GM23338 (cell line): ENCODE results near the gene RASL11A. TPM values are rescaled to one million over a fixed set of nuclear protein-coding genes. Genes with fewer than 3 reads are reported as not detected.

Experiments
- ATAC-seq: fragments of 200-7000 bp; cut with Tn5 transposase; 3 replicates; pipeline ENCODE4 v1.9.1; 2020
- DNase-seq: peaks from one replicate; pipeline ENCODE4 v3.0.0-alpha.2; 2015; ENCODE audit warnings: low spot score
- H2AFZ ChIP-seq: fragments of 200-600 bp; sonication (generic); 2 replicates; pipeline ENCODE4 v1.8.0; 2016; ENCODE audit warnings: antibody characterized with exemption, mild to moderate bottlenecking, moderate library complexity
- H3F3A ChIP-seq: fragments of 200-600 bp; sonication (generic); replicated peaks from 2 replicates; pipeline ENCODE4 v1.8.0; 2017; ENCODE audit warnings: antibody characterized with exemption, mixed run types, low read depth
- H3K27ac ChIP-seq: fragments of 200-600 bp; sonication (generic); 2 replicates; pipeline ENCODE4 v1.6.1; 2016; ENCODE audit warnings: low read depth
- H3K27me3 ChIP-seq: fragments of 200-600 bp; sonication (generic); 2 replicates; pipeline ENCODE4 v1.8.0; 2016; ENCODE audit warnings: mild to moderate bottlenecking, mixed run types, moderate library complexity; ENCODE audit not compliant: insufficient read depth
- H3K36me3 ChIP-seq: fragments of 200-600 bp; sonication (generic); 2 replicates; pipeline ENCODE4 v1.8.0; 2016; ENCODE audit warnings: mild to moderate bottlenecking; ENCODE audit not compliant: insufficient read depth
- H3K4me1 ChIP-seq: fragments of 200-600 bp; sonication (generic); 2 replicates; pipeline ENCODE4 v1.8.0; 2016; ENCODE audit warnings: mild to moderate bottlenecking, moderate library complexity; ENCODE audit not compliant: insufficient read depth
- H3K4me2 ChIP-seq: fragments of 200-600 bp; sonication (generic); 2 replicates; pipeline ENCODE4 v1.7.1; 2017; ENCODE audit warnings: mixed run types
- H3K4me3 ChIP-seq: fragments of 200-600 bp; sonication (generic); 2 replicates; pipeline ENCODE4 v1.6.1; 2016; ENCODE audit warnings: mixed run types
- H3K79me2 ChIP-seq: fragments of 200-600 bp; sonication (generic); replicated peaks from 2 replicates; pipeline ENCODE4 v1.8.0; 2017; ENCODE audit warnings: mild to moderate bottlenecking; ENCODE audit not compliant: insufficient read depth
- H3K9me2 ChIP-seq: fragments of 200-600 bp; sonication (generic); 2 replicates; pipeline ENCODE4 v1.8.0; 2017; ENCODE audit not compliant: insufficient read depth
- H4K20me1 ChIP-seq: fragments of 200-600 bp; sonication (generic); replicated peaks from 2 replicates; pipeline ENCODE4 v1.8.0; 2017; ENCODE audit warnings: mild to moderate bottlenecking; ENCODE audit not compliant: insufficient read depth
- H3K27ac Mint-ChIP-seq: 2 replicates; pipeline ENCODE4 v1.8.0; 2020; ENCODE audit warnings: inconsistent platforms, mild to moderate bottlenecking, moderate library complexity, mixed read lengths
- H3K27me3 Mint-ChIP-seq: 3 replicates; pipeline ENCODE4 v1.8.0; 2022; ENCODE audit warnings: low read depth, mild to moderate bottlenecking, moderate library complexity, mixed read lengths, inconsistent platforms; ENCODE audit not compliant: insufficient read depth, poor library complexity
- H3K36me3 Mint-ChIP-seq: 3 replicates; pipeline ENCODE4 v1.8.0; 2021; ENCODE audit warnings: low read depth, mild to moderate bottlenecking, inconsistent platforms, moderate library complexity, mixed read lengths
- H3K4me1 Mint-ChIP-seq: 3 replicates; pipeline ENCODE4 v1.8.0; 2020; ENCODE audit warnings: mild to moderate bottlenecking, inconsistent platforms, mixed read lengths
- H3K4me3 Mint-ChIP-seq: 3 replicates; pipeline ENCODE4 v1.8.0; 2021; ENCODE audit warnings: moderate library complexity, mild to moderate bottlenecking, inconsistent platforms, mixed read lengths
- H3K9me3 Mint-ChIP-seq: 3 replicates; pipeline ENCODE4 v1.8.0; 2020; ENCODE audit warnings: moderate library complexity, mild to moderate bottlenecking, inconsistent platforms, mixed read lengths
- CREB1 ChIP-seq: fragments of 250-450 bp; sonication (Bioruptor Pico); IDR thresholded peaks from 2 replicates; pipeline ENCODE4 v1.5.0; 2020; ENCODE audit warnings: low read depth, mild to moderate bottlenecking, moderate library complexity
- EZH2phosphoT487 ChIP-seq: fragments of 200-600 bp; sonication (generic); IDR thresholded peaks from one replicate; pipeline ENCODE4 v1.8.1; 2018; ENCODE audit warnings: antibody characterized with exemption; ENCODE audit not compliant: unreplicated experiment
- JUNB ChIP-seq: IDR thresholded peaks from one replicate; pipeline ENCODE4 v1.6.1; 2016; ENCODE audit warnings: antibody characterized with exemption; ENCODE audit not compliant: unreplicated experiment
- STAT1 ChIP-seq: IDR thresholded peaks from one replicate; pipeline ENCODE4 v1.6.1; 2016; ENCODE audit warnings: antibody characterized with exemption; ENCODE audit not compliant: unreplicated experiment
- ZNF114 ChIP-seq: fragments of 250-450 bp; sonication (Bioruptor Pico); IDR thresholded peaks from 2 replicates; pipeline ENCODE4 v1.5.0; 2020; ENCODE audit warnings: mild to moderate bottlenecking, moderate library complexity
- ZNF331 ChIP-seq: fragments of 250-450 bp; sonication (Bioruptor Pico); IDR thresholded peaks from 2 replicates; pipeline ENCODE4 v1.5.0; 2020; ENCODE audit warnings: low read depth, mild to moderate bottlenecking, moderate library complexity
- polyA plus RNA-seq: library from polyadenylated mRNA; unstranded; fragments of >200 nt; fragmentation: Nextera tagmentation; extraction: Ambion mirVana; gene quantifications from 2 replicates; pipeline ENCODE4 v1.2.1, GENCODE V29; 2016
- total RNA-seq: library from RNA; depleted of rRNA; stranded (reverse); fragments of >200 nt; shearing (Covaris generic); gene quantifications from 2 replicates; pipeline ENCODE4 v1.2.3, GENCODE V29; 2014
- TF ChIP-seq, protein P1 (sequence below): fragments of 250-450 bp; sonication (Bioruptor Pico); IDR thresholded peaks from 2 replicates; pipeline ENCODE4 v1.5.0; 2020; ENCODE audit warnings: mild to moderate bottlenecking, moderate library complexity
- TF ChIP-seq, protein P2 (sequence below): IDR thresholded peaks from one replicate; pipeline ENCODE4 v1.6.1; 2018; ENCODE audit warnings: antibody characterized with exemption; ENCODE audit not compliant: unreplicated experiment
- TF ChIP-seq, protein P3 (sequence below): IDR thresholded peaks from 2 replicates; pipeline ENCODE4 v1.6.1; 2016; ENCODE audit warnings: antibody characterized with exemption
- TF ChIP-seq, protein P4 (sequence below), 2 experiments: fragments of 200-600 bp in 1 of 2; sonication (generic) in 1 of 2; conservative IDR thresholded peaks; 2 replicates each; pipeline versions ENCODE4 v1.5.1 to v1.6.1; 2016 to 2017; ENCODE audit warnings: antibody characterized with exemption in 2 of 2, low read depth in 2 of 2, mild to moderate bottlenecking in 2 of 2, moderate library complexity in 1 of 2

RASL11A gene
- total and polyA plus RNA-seq, 2 experiments from 2014 or later = 1.9 to 3.3 TPM

DNA sequence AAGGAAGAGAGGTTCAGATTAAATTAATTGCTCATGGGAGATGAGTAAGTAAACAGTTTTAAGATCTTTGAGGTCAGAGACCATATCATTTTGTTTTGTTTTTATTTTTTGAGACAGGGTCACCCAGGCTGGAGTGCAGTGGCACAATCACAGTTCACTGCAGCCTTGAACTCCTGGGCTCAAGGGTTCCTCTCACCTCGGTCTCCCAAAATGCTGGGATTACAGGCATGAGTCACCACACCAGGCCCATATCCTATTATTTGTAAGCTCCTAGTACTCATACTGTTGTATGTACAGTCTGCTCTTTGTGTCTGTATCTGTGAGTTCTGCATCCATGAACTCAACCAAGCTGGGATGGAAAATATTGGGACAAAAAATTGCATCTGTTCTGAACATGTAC lies 6.0 kb upstream of the RASL11A start (continued):
- TF ChIP-seq, protein P1, sequence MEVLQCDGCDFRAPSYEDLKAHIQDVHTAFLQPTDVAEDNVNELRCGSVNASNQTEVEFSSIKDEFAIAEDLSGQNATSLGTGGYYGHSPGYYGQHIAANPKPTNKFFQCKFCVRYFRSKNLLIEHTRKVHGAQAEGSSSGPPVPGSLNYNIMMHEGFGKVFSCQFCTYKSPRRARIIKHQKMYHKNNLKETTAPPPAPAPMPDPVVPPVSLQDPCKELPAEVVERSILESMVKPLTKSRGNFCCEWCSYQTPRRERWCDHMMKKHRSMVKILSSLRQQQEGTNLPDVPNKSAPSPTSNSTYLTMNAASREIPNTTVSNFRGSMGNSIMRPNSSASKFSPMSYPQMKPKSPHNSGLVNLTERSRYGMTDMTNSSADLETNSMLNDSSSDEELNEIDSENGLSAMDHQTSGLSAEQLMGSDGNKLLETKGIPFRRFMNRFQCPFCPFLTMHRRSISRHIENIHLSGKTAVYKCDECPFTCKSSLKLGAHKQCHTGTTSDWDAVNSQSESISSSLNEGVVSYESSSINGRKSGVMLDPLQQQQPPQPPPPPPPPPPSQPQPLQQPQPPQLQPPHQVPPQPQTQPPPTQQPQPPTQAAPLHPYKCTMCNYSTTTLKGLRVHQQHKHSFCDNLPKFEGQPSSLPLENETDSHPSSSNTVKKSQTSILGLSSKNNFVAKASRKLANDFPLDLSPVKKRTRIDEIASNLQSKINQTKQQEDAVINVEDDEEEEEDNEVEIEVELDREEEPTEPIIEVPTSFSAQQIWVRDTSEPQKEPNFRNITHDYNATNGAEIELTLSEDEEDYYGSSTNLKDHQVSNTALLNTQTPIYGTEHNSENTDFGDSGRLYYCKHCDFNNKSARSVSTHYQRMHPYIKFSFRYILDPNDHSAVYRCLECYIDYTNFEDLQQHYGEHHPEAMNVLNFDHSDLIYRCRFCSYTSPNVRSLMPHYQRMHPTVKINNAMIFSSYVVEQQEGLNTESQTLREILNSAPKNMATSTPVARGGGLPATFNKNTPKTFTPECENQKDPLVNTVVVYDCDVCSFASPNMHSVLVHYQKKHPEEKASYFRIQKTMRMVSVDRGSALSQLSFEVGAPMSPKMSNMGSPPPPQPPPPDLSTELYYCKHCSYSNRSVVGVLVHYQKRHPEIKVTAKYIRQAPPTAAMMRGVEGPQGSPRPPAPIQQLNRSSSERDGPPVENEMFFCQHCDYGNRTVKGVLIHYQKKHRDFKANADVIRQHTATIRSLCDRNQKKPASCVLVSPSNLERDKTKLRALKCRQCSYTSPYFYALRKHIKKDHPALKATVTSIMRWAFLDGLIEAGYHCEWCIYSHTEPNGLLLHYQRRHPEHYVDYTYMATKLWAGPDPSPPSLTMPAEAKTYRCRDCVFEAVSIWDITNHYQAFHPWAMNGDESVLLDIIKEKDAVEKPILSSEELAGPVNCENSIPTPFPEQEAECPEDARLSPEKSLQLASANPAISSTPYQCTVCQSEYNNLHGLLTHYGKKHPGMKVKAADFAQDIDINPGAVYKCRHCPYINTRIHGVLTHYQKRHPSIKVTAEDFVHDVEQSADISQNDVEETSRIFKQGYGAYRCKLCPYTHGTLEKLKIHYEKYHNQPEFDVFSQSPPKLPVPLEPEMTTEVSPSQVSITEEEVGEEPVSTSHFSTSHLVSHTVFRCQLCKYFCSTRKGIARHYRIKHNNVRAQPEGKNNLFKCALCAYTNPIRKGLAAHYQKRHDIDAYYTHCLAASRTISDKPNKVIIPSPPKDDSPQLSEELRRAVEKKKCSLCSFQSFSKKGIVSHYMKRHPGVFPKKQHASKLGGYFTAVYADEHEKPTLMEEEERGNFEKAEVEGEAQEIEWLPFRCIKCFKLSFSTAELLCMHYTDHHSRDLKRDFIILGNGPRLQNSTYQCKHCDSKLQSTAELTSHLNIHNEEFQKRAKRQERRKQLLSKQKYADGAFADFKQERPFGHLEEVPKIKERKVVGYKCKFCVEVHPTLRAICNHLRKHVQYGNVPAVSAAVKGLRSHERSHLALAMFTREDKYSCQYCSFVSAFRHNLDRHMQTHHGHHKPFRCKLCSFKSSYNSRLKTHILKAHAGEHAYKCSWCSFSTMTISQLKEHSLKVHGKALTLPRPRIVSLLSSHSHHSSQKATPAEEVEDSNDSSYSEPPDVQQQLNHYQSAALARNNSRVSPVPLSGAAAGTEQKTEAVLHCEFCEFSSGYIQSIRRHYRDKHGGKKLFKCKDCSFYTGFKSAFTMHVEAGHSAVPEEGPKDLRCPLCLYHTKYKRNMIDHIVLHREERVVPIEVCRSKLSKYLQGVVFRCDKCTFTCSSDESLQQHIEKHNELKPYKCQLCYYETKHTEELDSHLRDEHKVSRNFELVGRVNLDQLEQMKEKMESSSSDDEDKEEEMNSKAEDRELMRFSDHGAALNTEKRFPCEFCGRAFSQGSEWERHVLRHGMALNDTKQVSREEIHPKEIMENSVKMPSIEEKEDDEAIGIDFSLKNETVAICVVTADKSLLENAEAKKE (CRISPR knock-in tag) = no peak
- TF ChIP-seq STAT1 = no peak

DNA sequence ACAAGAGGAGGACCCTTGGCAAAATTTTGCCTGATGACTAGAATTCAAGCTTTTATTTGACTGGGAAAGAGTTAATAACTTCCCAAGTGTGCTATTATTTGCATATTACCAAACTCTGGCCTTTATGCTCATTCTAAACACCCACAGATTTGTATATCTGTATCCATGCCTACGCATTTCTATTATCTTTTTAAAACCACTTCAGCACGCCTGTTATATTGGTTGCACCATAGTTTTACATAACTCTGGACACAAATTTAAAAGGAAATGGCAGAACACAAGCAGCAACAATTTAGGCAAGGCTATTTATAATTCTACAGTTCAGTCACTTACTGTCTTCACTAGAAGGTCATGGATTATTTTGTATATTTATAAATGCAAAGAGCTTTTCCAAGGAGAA lies 3.7 kb upstream of the RASL11A start:
- no peak overlapping the region for H3K4me3 Mint-ChIP-seq
- Histone ChIP-seq H3K27ac (no peak overlapping the region), H2AFZ (no peak overlapping the region), H3K4me3 (no peak overlapping the region), H3F3A (peaks cover 13% of the 10 kb centered on the region; the same call in 1 of the 2 replicates), H3K4me1 (no peaks in the 10 kb centered on the region; the same call in none of the 2 replicates), H3K4me2 (no peak overlapping the region), H3K36me3 (no peaks in the 10 kb centered on the region), H3K79me2 (no peaks in the 10 kb centered on the region), H3K9me2 (no peaks in the 10 kb centered on the region), H4K20me1 (no peaks in the 10 kb centered on the region), H3K27me3 (peaks cover 20% of the 10 kb centered on the region)
- peaks cover 16% of the 10 kb centered on the region for H3K4me1 Mint-ChIP-seq
- DNase-seq (no peak), ATAC-seq (no peak)
- H3K36me3 Mint-ChIP-seq = peaks cover 5% of the 10 kb centered on the region; the same call in 2 of the 3 replicates
- H3K9me3 Mint-ChIP-seq = no peaks in the 10 kb centered on the region; the same call in 2 of the 3 replicates
- H3K27me3 Mint-ChIP-seq = peaks cover 22% of the 10 kb centered on the region
- H3K27ac Mint-ChIP-seq = peak overlapping the region; percentile 82
- TF ChIP-seq, protein P2, sequence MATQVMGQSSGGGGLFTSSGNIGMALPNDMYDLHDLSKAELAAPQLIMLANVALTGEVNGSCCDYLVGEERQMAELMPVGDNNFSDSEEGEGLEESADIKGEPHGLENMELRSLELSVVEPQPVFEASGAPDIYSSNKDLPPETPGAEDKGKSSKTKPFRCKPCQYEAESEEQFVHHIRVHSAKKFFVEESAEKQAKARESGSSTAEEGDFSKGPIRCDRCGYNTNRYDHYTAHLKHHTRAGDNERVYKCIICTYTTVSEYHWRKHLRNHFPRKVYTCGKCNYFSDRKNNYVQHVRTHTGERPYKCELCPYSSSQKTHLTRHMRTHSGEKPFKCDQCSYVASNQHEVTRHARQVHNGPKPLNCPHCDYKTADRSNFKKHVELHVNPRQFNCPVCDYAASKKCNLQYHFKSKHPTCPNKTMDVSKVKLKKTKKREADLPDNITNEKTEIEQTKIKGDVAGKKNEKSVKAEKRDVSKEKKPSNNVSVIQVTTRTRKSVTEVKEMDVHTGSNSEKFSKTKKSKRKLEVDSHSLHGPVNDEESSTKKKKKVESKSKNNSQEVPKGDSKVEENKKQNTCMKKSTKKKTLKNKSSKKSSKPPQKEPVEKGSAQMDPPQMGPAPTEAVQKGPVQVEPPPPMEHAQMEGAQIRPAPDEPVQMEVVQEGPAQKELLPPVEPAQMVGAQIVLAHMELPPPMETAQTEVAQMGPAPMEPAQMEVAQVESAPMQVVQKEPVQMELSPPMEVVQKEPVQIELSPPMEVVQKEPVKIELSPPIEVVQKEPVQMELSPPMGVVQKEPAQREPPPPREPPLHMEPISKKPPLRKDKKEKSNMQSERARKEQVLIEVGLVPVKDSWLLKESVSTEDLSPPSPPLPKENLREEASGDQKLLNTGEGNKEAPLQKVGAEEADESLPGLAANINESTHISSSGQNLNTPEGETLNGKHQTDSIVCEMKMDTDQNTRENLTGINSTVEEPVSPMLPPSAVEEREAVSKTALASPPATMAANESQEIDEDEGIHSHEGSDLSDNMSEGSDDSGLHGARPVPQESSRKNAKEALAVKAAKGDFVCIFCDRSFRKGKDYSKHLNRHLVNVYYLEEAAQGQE = no peak
- TF ChIP-seq, protein P3, sequence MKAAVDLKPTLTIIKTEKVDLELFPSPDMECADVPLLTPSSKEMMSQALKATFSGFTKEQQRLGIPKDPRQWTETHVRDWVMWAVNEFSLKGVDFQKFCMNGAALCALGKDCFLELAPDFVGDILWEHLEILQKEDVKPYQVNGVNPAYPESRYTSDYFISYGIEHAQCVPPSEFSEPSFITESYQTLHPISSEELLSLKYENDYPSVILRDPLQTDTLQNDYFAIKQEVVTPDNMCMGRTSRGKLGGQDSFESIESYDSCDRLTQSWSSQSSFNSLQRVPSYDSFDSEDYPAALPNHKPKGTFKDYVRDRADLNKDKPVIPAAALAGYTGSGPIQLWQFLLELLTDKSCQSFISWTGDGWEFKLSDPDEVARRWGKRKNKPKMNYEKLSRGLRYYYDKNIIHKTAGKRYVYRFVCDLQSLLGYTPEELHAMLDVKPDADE = no peak
- no peak for TF ChIP-seq ZNF331 (CRISPR knock-in tag)
- no peak for TF ChIP-seq CREB1 (CRISPR knock-in tag)
- no peak for TF ChIP-seq ZNF114 (CRISPR knock-in tag)
- TF ChIP-seq EZH2phosphoT487 = no peak
- TF ChIP-seq, protein P4, sequence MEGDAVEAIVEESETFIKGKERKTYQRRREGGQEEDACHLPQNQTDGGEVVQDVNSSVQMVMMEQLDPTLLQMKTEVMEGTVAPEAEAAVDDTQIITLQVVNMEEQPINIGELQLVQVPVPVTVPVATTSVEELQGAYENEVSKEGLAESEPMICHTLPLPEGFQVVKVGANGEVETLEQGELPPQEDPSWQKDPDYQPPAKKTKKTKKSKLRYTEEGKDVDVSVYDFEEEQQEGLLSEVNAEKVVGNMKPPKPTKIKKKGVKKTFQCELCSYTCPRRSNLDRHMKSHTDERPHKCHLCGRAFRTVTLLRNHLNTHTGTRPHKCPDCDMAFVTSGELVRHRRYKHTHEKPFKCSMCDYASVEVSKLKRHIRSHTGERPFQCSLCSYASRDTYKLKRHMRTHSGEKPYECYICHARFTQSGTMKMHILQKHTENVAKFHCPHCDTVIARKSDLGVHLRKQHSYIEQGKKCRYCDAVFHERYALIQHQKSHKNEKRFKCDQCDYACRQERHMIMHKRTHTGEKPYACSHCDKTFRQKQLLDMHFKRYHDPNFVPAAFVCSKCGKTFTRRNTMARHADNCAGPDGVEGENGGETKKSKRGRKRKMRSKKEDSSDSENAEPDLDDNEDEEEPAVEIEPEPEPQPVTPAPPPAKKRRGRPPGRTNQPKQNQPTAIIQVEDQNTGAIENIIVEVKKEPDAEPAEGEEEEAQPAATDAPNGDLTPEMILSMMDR (conservative IDR thresholded peaks at IDR 0.05; ENCODE audit: low read depth in 2 of 2) = no peak
- TF ChIP-seq JUNB = no peak
